Activated naive CD8-positive, alpha-beta T cell treated with anti-CD3 and anti-CD28 coated beads, Interleukin-2, amount 10 ng/mL, durations not matched to agents 7 days and 5 days (primary cell): Measurements from ENCODE around the gene AURKB. TPM values are rescaled to one million over a fixed set of nuclear protein-coding genes. Genes with fewer than 3 reads are reported as not detected.

ENCODE experiments used
- ATAC-seq: fragments of 150-1000 bp; cut with Tn5 transposase; one replicate; pipeline ENCODE4 v1.10.0; 2021; ENCODE audit warnings: low read depth, moderate library complexity
- POLR2A ChIA-PET: fragments of 350-600 bp; sonication (Branson Sonifier 250); formaldehyde crosslinking; loops from one replicate; lab custom pipeline; 2021; ENCODE audit warnings: antibody characterized with exemption; lab: Charles Lee
- DNase-seq: peaks from one replicate; pipeline ENCODE4 v3.0.0; 2021
- H3K27ac Mint-ChIP-seq: one replicate; pipeline ENCODE4 v1.8.0; 2022; ENCODE audit warnings: mild to moderate bottlenecking, mixed read lengths
- H3K27me3 Mint-ChIP-seq: one replicate; pipeline ENCODE4 v1.8.0; 2022; ENCODE audit warnings: mild to moderate bottlenecking, moderate library complexity, mixed read lengths
- H3K36me3 Mint-ChIP-seq: one replicate; pipeline ENCODE4 v1.8.0; 2021; ENCODE audit warnings: mild to moderate bottlenecking, mixed read lengths
- H3K4me1 Mint-ChIP-seq: one replicate; pipeline ENCODE4 v1.8.0; 2021; ENCODE audit warnings: mixed read lengths
- H3K4me3 Mint-ChIP-seq: one replicate; pipeline ENCODE4 v1.8.0; 2022; ENCODE audit warnings: mild to moderate bottlenecking, moderate library complexity, mixed read lengths
- H3K9me3 Mint-ChIP-seq: one replicate; pipeline ENCODE4 v1.8.0; 2021; ENCODE audit warnings: mixed read lengths
- total RNA-seq, 2 experiments: library from RNA; stranded (reverse); gene quantifications; one replicate each; pipeline ENCODE4 v1.2.3, GENCODE V29; 2021

The AURKB gene
- total RNA-seq, 2 experiments from 2014 or later = 128 to 152 TPM

- Mint-ChIP-seq H3K9me3 (no peaks in the 10 kb centered on the region), H3K27me3 (no peaks in the 10 kb centered on the region), H3K27ac (peak overlapping the region; percentile 95), H3K36me3 (no peaks in the 10 kb centered on the region), H3K4me3 (no peak overlapping the region), H3K4me1 (peaks cover 10% of the 10 kb centered on the region)
- ATAC-seq (no peak), DNase-seq (no peak)
- POLR2A ChIA-PET = interaction anchor here (0.6 to 9.0 kb wide), 12 partner anchors 9 to 105 kb away, joined by 3 to 130 read pairs (median 13); partner anchors contain the start of genes AURKB, CTC1, SLC25A35 and TMEM107
Observed at GRCh38 chr17:8190506-8190905, 19.9 kb downstream of the AURKB start.

GRCh38 chr17:8189711-8190477 is 20.5 kb downstream of the AURKB start, which contains the start of gene BORCS6:
BORCS6 (minus strand) TSS chr17:8190180; CDS start chr17:8190140, 40 bp downstream.
- Mint-ChIP-seq H3K27me3 (no peaks in the 10 kb centered on the region), H3K27ac (peak within 1 kb of the TSS; percentile 95), H3K4me3 (no peak within 1 kb of the TSS), H3K36me3 (no peaks in the 10 kb centered on the region), H3K9me3 (no peaks in the 10 kb centered on the region), H3K4me1 (peaks cover 10% of the 10 kb centered on the region)
- peak; percentile 66 for ATAC-seq
- POLR2A ChIA-PET = interaction anchor here (0.6 to 9.0 kb wide), 15 partner anchors 9 to 105 kb away, joined by 3 to 130 read pairs (median 13); partner anchors contain the start of genes AURKB, CTC1, HES7 and PFAS
- DNase-seq = peak; percentile 90

GRCh38 chr17:8189041-8189710 is 21.2 kb downstream of the AURKB start:
- POLR2A ChIA-PET = interaction anchor here (0.6 to 9.0 kb wide), 13 partner anchors 10 to 69 kb away, joined by 3 to 130 read pairs (median 13); partner anchors contain the start of genes AURKB, CTC1, HES7 and PFAS
- no peak for DNase-seq
- no peak overlapping the region for H3K4me3 Mint-ChIP-seq
- no peaks in the 10 kb centered on the region for H3K27me3 Mint-ChIP-seq
- H3K36me3 Mint-ChIP-seq = no peaks in the 10 kb centered on the region
- peak overlapping the region; percentile 95 for H3K27ac Mint-ChIP-seq
- no peaks in the 10 kb centered on the region for H3K9me3 Mint-ChIP-seq
- no peak for ATAC-seq
- H3K4me1 Mint-ChIP-seq = peaks cover 10% of the 10 kb centered on the region

GRCh38 chr17:8188263-8188839 is 22.0 kb downstream of the AURKB start:
- Mint-ChIP-seq H3K4me3 (no peak overlapping the region), H3K27ac (no peak overlapping the region), H3K9me3 (no peaks in the 10 kb centered on the region), H3K36me3 (no peaks in the 10 kb centered on the region), H3K27me3 (no peaks in the 10 kb centered on the region), H3K4me1 (peaks cover 14% of the 10 kb centered on the region)
- ATAC-seq = no peak
- DNase-seq = peak; percentile 44
- POLR2A ChIA-PET = interaction anchor here (1.3 to 9.0 kb wide), 11 partner anchors 11 to 107 kb away, joined by 4 to 130 read pairs (median 13); partner anchors contain the start of genes AURKB, CTC1, HES7 and PFAS

- H3K4me1 Mint-ChIP-seq = peaks cover 14% of the 10 kb centered on the region
- H3K9me3 Mint-ChIP-seq = no peaks in the 10 kb centered on the region
- peaks cover 4% of the 10 kb centered on the region for H3K27me3 Mint-ChIP-seq
- peak; percentile 91 for DNase-seq
- H3K36me3 Mint-ChIP-seq = no peaks in the 10 kb centered on the region
- no peak overlapping the region for H3K4me3 Mint-ChIP-seq
- ATAC-seq = peak; percentile 25
- no peak overlapping the region for H3K27ac Mint-ChIP-seq
- POLR2A ChIA-PET = interaction anchor here (1.3 to 9.0 kb wide), 11 partner anchors 11 to 108 kb away, joined by 3 to 130 read pairs (median 13); partner anchors contain the start of genes AURKB, CTC1, PFAS and SLC25A35
Observed at GRCh38 chr17:8187517-8188262, 22.7 kb downstream of the AURKB start.

GRCh38 chr17:8186787-8187516 is 23.4 kb downstream of the AURKB start:
- Mint-ChIP-seq H3K36me3 (no peaks in the 10 kb centered on the region), H3K4me3 (no peak overlapping the region), H3K9me3 (no peaks in the 10 kb centered on the region), H3K27ac (no peak overlapping the region), H3K4me1 (peaks cover 14% of the 10 kb centered on the region), H3K27me3 (peaks cover 9% of the 10 kb centered on the region)
- ATAC-seq (peak; percentile 41), DNase-seq (peak; percentile 94)
- POLR2A ChIA-PET = interaction anchor here (1.4 to 9.0 kb wide), 11 partner anchors 10 to 108 kb away, joined by 3 to 130 read pairs (median 20); partner anchors contain the start of genes AURKB, CTC1, PFAS and SLC25A35

- no peak for DNase-seq
- Mint-ChIP-seq H3K4me3 (no peak overlapping the region), H3K27me3 (peaks cover 10% of the 10 kb centered on the region), H3K27ac (no peak overlapping the region), H3K9me3 (no peaks in the 10 kb centered on the region), H3K36me3 (no peaks in the 10 kb centered on the region), H3K4me1 (peaks cover 16% of the 10 kb centered on the region)
- POLR2A ChIA-PET = interaction anchor here (1.4 to 9.0 kb wide), 9 partner anchors 10 to 67 kb away, joined by 3 to 130 read pairs (median 20); partner anchors contain the start of genes AURKB, CTC1, HES7 and PFAS
- ATAC-seq = no peak
Observed at GRCh38 chr17:8186446-8186786, 24.0 kb downstream of the AURKB start.

- peak; percentile 96 for DNase-seq
- H3K27me3 Mint-ChIP-seq = peaks cover 12% of the 10 kb centered on the region
- H3K4me1 Mint-ChIP-seq = peaks cover 13% of the 10 kb centered on the region
- POLR2A ChIA-PET = interaction anchor here (1.0 to 9.0 kb wide), 10 partner anchors 9 to 66 kb away, joined by 3 to 130 read pairs (median 13); partner anchors contain the start of genes AURKB, CTC1, HES7 and PER1
- no peaks in the 10 kb centered on the region for H3K36me3 Mint-ChIP-seq
- no peak overlapping the region for H3K27ac Mint-ChIP-seq
- ATAC-seq = peak; percentile 3
- no peak overlapping the region for H3K4me3 Mint-ChIP-seq
- H3K9me3 Mint-ChIP-seq = no peaks in the 10 kb centered on the region
Observed at GRCh38 chr17:8185582-8186445, 24.6 kb downstream of the AURKB start.

- Mint-ChIP-seq H3K4me1 (peaks cover 30% of the 10 kb centered on the region), H3K36me3 (no peaks in the 10 kb centered on the region), H3K27me3 (peaks cover 5% of the 10 kb centered on the region), H3K4me3 (peak overlapping the region; percentile 94), H3K27ac (peak overlapping the region; percentile 79), H3K9me3 (no peaks in the 10 kb centered on the region)
- ATAC-seq (no peak), DNase-seq (no peak)
- POLR2A ChIA-PET = interaction anchor here (0.6 to 2.4 kb wide), 11 partner anchors 9 to 118 kb away, joined by 3 to 15 read pairs (median 5); partner anchors contain the start of genes AURKB, PFAS and SLC25A35
Observed at GRCh38 chr17:8176998-8177731, 33.2 kb downstream of the AURKB start.

GRCh38 chr17:8176197-8176940 is 34.0 kb downstream of the AURKB start, which contains the start of gene TMEM107:
TMEM107 (minus strand) TSS chr17:8176380; CDS start chr17:8176286, 94 bp downstream.
- Mint-ChIP-seq H3K4me1 (peaks cover 28% of the 10 kb centered on the region), H3K9me3 (no peaks in the 10 kb centered on the region), H3K27ac (peak within 1 kb of the TSS; percentile 90), H3K27me3 (peaks cover 2% of the 10 kb centered on the region), H3K36me3 (no peaks in the 10 kb centered on the region), H3K4me3 (peak within 1 kb of the TSS; percentile 94)
- peak; percentile 51 for ATAC-seq
- POLR2A ChIA-PET = interaction anchor here (0.6 to 2.4 kb wide), 13 partner anchors 10 to 119 kb away, joined by 3 to 15 read pairs (median 5); partner anchors contain the start of genes AURKB, PFAS and SLC25A35
- peak; percentile 89 for DNase-seq
